HCT116 (cell line): ENCODE results near the gene MAML2. TPM values are rescaled to one million over a fixed set of nuclear protein-coding genes. Genes with fewer than 3 reads are reported as not detected.

Source experiments
- ATAC-seq: fragments of 200-7000 bp; cut with Tn5 transposase; 2 replicates; pipeline ENCODE4 v1.9.1; 2020; ENCODE audit warnings: mild to moderate bottlenecking, moderate library complexity
- BruUV-seq: library from RNA; stranded (reverse); fragments of 400-500 nt; replicated peaks from 2 replicates; lab custom pipeline; 2021; lab: Mats Ljungman, UMichigan
- CTCF ChIA-PET: fragments of 300-600 bp; sonication (Branson Sonifier 250); formaldehyde crosslinking; loops from one replicate; lab custom pipeline; 2021; ENCODE audit warnings: antibody characterized with exemption; lab: Charles Lee
- POLR2A ChIA-PET: fragments of 300-600, 350-600 bp; sonication (Branson Sonifier 250); formaldehyde crosslinking; loops from one replicate; lab custom pipeline; 2021; ENCODE audit warnings: antibody characterized with exemption; lab: Charles Lee
- RAD21 ChIA-PET, 2 experiments: fragments of 300-600 bp; sonication (Branson Sonifier 250); formaldehyde crosslinking; loops; one replicate each; lab custom pipeline; 2023; ENCODE audit warnings: low total read pairs in 2 of 2; ENCODE audit not compliant: uncharacterized antibody in 2 of 2, unreplicated experiment in 2 of 2, low non-redundant PET in 1 of 2; lab: Charles Lee
- DNase-seq: peaks from one replicate; pipeline ENCODE4 v3.0.0-alpha.2; 2010; ENCODE audit warnings: low read depth, low spot score
- H2AFZ ChIP-seq: fragments of 200-600 bp; shearing (Covaris generic), sonication (generic); 2 replicates; pipeline ENCODE4 v1.6.1; 2017; ENCODE audit warnings: low read depth, mixed run types, mixed read lengths, antibody characterized with exemption, low read length; ENCODE audit not compliant: poor library complexity, severe bottlenecking
- H3K27ac ChIP-seq: 2 replicates; pipeline ENCODE4 v1.5.1; 2012; ENCODE audit warnings: low read depth, low read length
- H3K27me3 ChIP-seq: fragments of 200-600 bp; sonication (generic); 2 replicates; pipeline ENCODE4 v1.6.1; 2016; ENCODE audit warnings: mixed run types, low read length, mixed read lengths; ENCODE audit not compliant: insufficient read depth
- H3K36me3 ChIP-seq, 2 experiments: fragments of 200-500 bp in 1 of 2; fragments of 200-600 bp in 1 of 2; sonication (Bioruptor generic) in 1 of 2; sonication (generic) in 1 of 2; 2 replicates each; pipeline versions ENCODE4 v1.5.1 to v1.6.1; 2014 to 2016; ENCODE audit warnings: low read length in 2 of 2, inconsistent platforms in 1 of 2, mixed read lengths in 1 of 2, mixed run types in 1 of 2; ENCODE audit not compliant: insufficient read depth in 2 of 2, control insufficient read depth in 1 of 2
- H3K4me1 ChIP-seq, 2 experiments: fragments of 200-600 bp in 1 of 2; sonication (generic) in 1 of 2; 2 replicates each; pipeline versions ENCODE4 v1.5.1 to v1.6.1; 2012 to 2017; ENCODE audit warnings: low read length in 2 of 2, inconsistent platforms in 1 of 2, mild to moderate bottlenecking in 1 of 2, mixed read lengths in 1 of 2, mixed run types in 1 of 2, moderate library complexity in 1 of 2; ENCODE audit not compliant: insufficient read depth in 2 of 2, control insufficient read depth in 1 of 2
- H3K4me2 ChIP-seq: fragments of 200-600 bp; sonication (generic); 2 replicates; pipeline ENCODE4 v1.6.1; 2017; ENCODE audit warnings: mixed run types, low read length, mixed read lengths
- H3K4me3 ChIP-seq, 2 experiments: fragments of 200-600 bp in 1 of 2; sonication (generic) in 1 of 2; replicated peaks in 1 of 2; 2 replicates each; pipeline ENCODE4 v1.5.1; 2011 to 2016; ENCODE audit warnings: low read length in 2 of 2, control low read depth in 1 of 2, low read depth in 1 of 2, mild to moderate bottlenecking in 1 of 2, mixed read lengths in 1 of 2, mixed run types in 1 of 2
- H3K79me2 ChIP-seq: fragments of 200-600 bp; sonication (generic); 2 replicates; pipeline ENCODE4 v1.6.1; 2017; ENCODE audit warnings: mild to moderate bottlenecking, mixed run types, low read length, moderate library complexity, mixed read lengths; ENCODE audit not compliant: insufficient read depth
- H3K9ac ChIP-seq: fragments of 200-600 bp; sonication (generic); 2 replicates; pipeline ENCODE4 v1.6.1; 2016; ENCODE audit warnings: low read length, mixed read lengths
- H3K9me2 ChIP-seq: fragments of 200-600 bp; sonication (generic), shearing (Covaris generic); 2 replicates; pipeline ENCODE4 v1.6.1; 2017; ENCODE audit warnings: mixed run types, mild to moderate bottlenecking, moderate library complexity; ENCODE audit not compliant: insufficient read depth
- H3K9me3 ChIP-seq, 2 experiments: fragments of 200-500 bp in 1 of 2; fragments of 200-600 bp in 1 of 2; sonication (Bioruptor generic) in 1 of 2; sonication (generic) in 1 of 2; 2 replicates each; pipeline ENCODE4 v1.6.1; 2014 to 2017; ENCODE audit warnings: low read length in 2 of 2, mixed read lengths in 2 of 2, inconsistent platforms in 1 of 2, low read depth in 1 of 2, mild to moderate bottlenecking in 1 of 2, mixed run types in 1 of 2, moderate library complexity in 1 of 2; ENCODE audit not compliant: control insufficient read depth in 1 of 2, insufficient read depth in 1 of 2
- H4K20me1 ChIP-seq: fragments of 200-600 bp; sonication (generic), shearing (Covaris generic); 2 replicates; pipeline ENCODE4 v1.6.1; 2017; ENCODE audit warnings: mixed run types, mild to moderate bottlenecking, moderate library complexity; ENCODE audit not compliant: insufficient read depth
- ATF3 ChIP-seq: IDR thresholded peaks from 2 replicates; pipeline ENCODE4 v1.6.1; 2012
- CBX3 ChIP-seq: IDR thresholded peaks from 2 replicates; pipeline ENCODE4 v1.6.1; 2012; ENCODE audit warnings: low read depth
- CEBPB ChIP-seq: IDR thresholded peaks from 2 replicates; pipeline ENCODE4 v1.6.1; 2012; ENCODE audit warnings: low read depth
- CTCF ChIP-seq, 3 experiments: fragments of 200-600 bp in 1 of 3; sonication (generic) in 1 of 3; IDR thresholded peaks in 2 of 3; conservative IDR thresholded peaks in 1 of 3; 2 replicates each; pipeline ENCODE4 v1.5.1; 2012 to 2017; ENCODE audit warnings: low read depth in 2 of 3, low read length in 2 of 3, antibody characterized with exemption in 1 of 3, borderline replicate concordance in 1 of 3, control low read depth in 1 of 3, mild to moderate bottlenecking in 1 of 3, mixed read lengths in 1 of 3, mixed run types in 1 of 3, moderate library complexity in 1 of 3; ENCODE audit not compliant: insufficient read depth in 1 of 3
- EGR1 ChIP-seq: IDR thresholded peaks from 2 replicates; pipeline ENCODE4 v1.6.1; 2012; ENCODE audit warnings: low read depth
- EZH2 ChIP-seq: fragments of 200-600 bp; sonication (generic); IDR thresholded peaks from 2 replicates; pipeline ENCODE4 v1.6.1; 2017; ENCODE audit warnings: antibody characterized with exemption, mixed run types
- EZH2phosphoT487 ChIP-seq: fragments of 200-600 bp; IDR thresholded peaks from 2 replicates; pipeline ENCODE4 v1.6.1; 2018; ENCODE audit warnings: antibody characterized with exemption, borderline replicate concordance
- MAX ChIP-seq: IDR thresholded peaks from 2 replicates; pipeline ENCODE4 v1.6.1; 2012
- POLR2A ChIP-seq: IDR thresholded peaks from 2 replicates; pipeline ENCODE4 v1.7.0; 2011; ENCODE audit warnings: borderline replicate concordance; ENCODE audit not compliant: insufficient read depth, insufficient read length; ENCODE audit errors: extremely low read depth
- POLR2AphosphoS5 ChIP-seq: IDR thresholded peaks from 2 replicates; pipeline ENCODE4 v1.6.1; 2011; ENCODE audit warnings: mild to moderate bottlenecking, low read depth, low read length, moderate library complexity
- RAD21 ChIP-seq: IDR thresholded peaks from 2 replicates; pipeline ENCODE4 v1.6.1; 2012; ENCODE audit warnings: low read depth, mild to moderate bottlenecking
- SIN3A ChIP-seq: IDR thresholded peaks from 2 replicates; pipeline ENCODE4 v1.6.1; 2012; ENCODE audit warnings: low read depth
- SP1 ChIP-seq: IDR thresholded peaks from 2 replicates; pipeline ENCODE4 v1.6.1; 2012; ENCODE audit warnings: low read depth
- SRF ChIP-seq: IDR thresholded peaks from 2 replicates; pipeline ENCODE4 v1.6.1; 2012; ENCODE audit warnings: low read depth
- YY1 ChIP-seq: IDR thresholded peaks from 2 replicates; pipeline ENCODE4 v1.6.1; 2011; ENCODE audit warnings: low read length, low read depth, moderate library complexity, mild to moderate bottlenecking; ENCODE audit not compliant: insufficient replicate concordance; ENCODE audit errors: extremely low read depth
- ZFX ChIP-seq: fragments of 450-650 bp; IDR thresholded peaks from 2 replicates; pipeline ENCODE4 v1.6.1; 2017
- ZNF274 ChIP-seq: fragments of 200-500 bp; sonication (Bioruptor generic); IDR thresholded peaks from 2 replicates; pipeline ENCODE4 v1.6.1; 2014; ENCODE audit warnings: mild to moderate bottlenecking, low read depth, low read length, inconsistent platforms
- intact Hi-C: fragments of 100-400 bp; cut with micrococcal nuclease; formaldehyde crosslinking; loops from 2 replicates; pipeline ENCODE4 v1.10.0; 2022
- total RNA-seq: library from RNA; stranded (reverse); gene quantifications from one replicate; pipeline ENCODE4 v1.2.1, GENCODE V29; 2021; ENCODE audit not compliant: unreplicated experiment

Gene MAML2
- total RNA-seq, 1 experiment from 2014 or later, result 2.6 TPM

- Histone ChIP-seq H4K20me1 (no peaks in the 10 kb centered on the region), H3K9me3 (no peaks in the 10 kb centered on the region), H2AFZ (no peak overlapping the region), H3K9ac (no peak overlapping the region), H3K9me2 (no peaks in the 10 kb centered on the region), H3K4me1 (peaks cover 15 to 30% of the 10 kb centered on the region in 2 experiments), H3K4me3 (no peak overlapping the region), H3K79me2 (no peaks in the 10 kb centered on the region), H3K27ac (no peak overlapping the region), H3K36me3 (no peaks in the 10 kb centered on the region), H3K4me2 (no peak overlapping the region), H3K27me3 (no peaks in the 10 kb centered on the region)
- ChIA-PET CTCF (no interaction called here), POLR2A (no interaction called here), RAD21 (no interaction called here)
- TF ChIP-seq CBX3 (no peak), EGR1 (no peak), SRF (no peak), RAD21 (no peak), ZNF274 (no peak), EZH2 (no peak)
- BruUV-seq, result no TSS peak
- no peak for DNase-seq
- intact Hi-C loops, result no loop called here
- no peak for ATAC-seq
Observed at GRCh38 chr11:96316869-96317268, 26.1 kb downstream of the MAML2 start.

- Histone ChIP-seq H3K9me3 (no peaks in the 10 kb centered on the region), H3K9me2 (no peaks in the 10 kb centered on the region), H3K27ac (no peak overlapping the region), H2AFZ (no peak overlapping the region), H4K20me1 (no peaks in the 10 kb centered on the region), H3K4me3 (no peak overlapping the region), H3K9ac (no peak overlapping the region), H3K4me2 (no peak overlapping the region), H3K4me1 (peaks cover 24 to 44% of the 10 kb centered on the region in 2 experiments), H3K36me3 (no peaks in the 10 kb centered on the region), H3K27me3 (no peaks in the 10 kb centered on the region), H3K79me2 (no peaks in the 10 kb centered on the region)
- no peak for DNase-seq
- intact Hi-C loops, result no loop called here
- RAD21 ChIA-PET, result no interaction called here
- no TSS peak for BruUV-seq
- POLR2A ChIA-PET, result no interaction called here
- CTCF ChIA-PET, result no interaction called here
- ATAC-seq, result no peak
- TF ChIP-seq MAX, result no peak
- no peak for TF ChIP-seq CEBPB
- TF ChIP-seq ZFX, result no peak
- no peak for TF ChIP-seq CTCF (IDR thresholded peaks at IDR 0.05 in 2 of 3, conservative IDR thresholded peaks at IDR 0.05 in 1 of 3; ENCODE audit: borderline replicate concordance in 1 of 3, insufficient read depth in 1 of 3, low read depth in 2 of 3, low read length in 2 of 3)
- no peak for TF ChIP-seq SP1
- no peak for TF ChIP-seq ATF3
- TF ChIP-seq EZH2phosphoT487, result no peak
- TF ChIP-seq RAD21, result no peak
- no peak for TF ChIP-seq POLR2AphosphoS5
- TF ChIP-seq YY1, result no peak
- TF ChIP-seq SIN3A, result no peak
- TF ChIP-seq POLR2A, result no peak
Observed at GRCh38 chr11:96315476-96315875, 27.5 kb downstream of the MAML2 start.
